ENCODE data around the gene ACOT8. TPM values are rescaled to one million over a fixed set of nuclear protein-coding genes. Genes with fewer than 3 reads are reported as not detected.

Gene ACOT8
- total RNA-seq, 4 donors from 2014 or later, result 27.2 to 49.8 (median 29.9) TPM

DNA sequence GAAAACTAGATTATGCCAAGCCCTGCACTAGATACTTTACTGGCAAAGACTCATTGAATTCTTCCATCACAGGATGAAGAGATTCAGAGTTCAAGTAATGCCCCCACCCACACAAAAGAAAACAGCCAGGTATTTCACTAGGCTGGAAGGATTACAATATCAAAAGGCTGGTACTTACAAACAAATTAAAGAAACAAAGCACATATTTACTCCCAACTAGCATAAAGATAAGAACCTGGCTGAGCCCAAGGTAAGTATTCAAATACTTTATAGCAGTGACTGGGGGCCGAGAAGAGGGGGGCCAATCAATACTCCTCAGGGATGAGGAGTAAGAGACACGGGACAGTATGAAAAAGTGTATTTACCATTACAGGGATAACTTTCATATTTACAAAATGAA lies 3.7 kb downstream of the ACOT8 start:
- no peak for TF ChIP-seq EP300 (IDR thresholded peaks at IDR 0.05)
- no peak for TF ChIP-seq POLR2AphosphoS5 (IDR thresholded peaks at IDR 0.05)
- TF ChIP-seq, protein P1, sequence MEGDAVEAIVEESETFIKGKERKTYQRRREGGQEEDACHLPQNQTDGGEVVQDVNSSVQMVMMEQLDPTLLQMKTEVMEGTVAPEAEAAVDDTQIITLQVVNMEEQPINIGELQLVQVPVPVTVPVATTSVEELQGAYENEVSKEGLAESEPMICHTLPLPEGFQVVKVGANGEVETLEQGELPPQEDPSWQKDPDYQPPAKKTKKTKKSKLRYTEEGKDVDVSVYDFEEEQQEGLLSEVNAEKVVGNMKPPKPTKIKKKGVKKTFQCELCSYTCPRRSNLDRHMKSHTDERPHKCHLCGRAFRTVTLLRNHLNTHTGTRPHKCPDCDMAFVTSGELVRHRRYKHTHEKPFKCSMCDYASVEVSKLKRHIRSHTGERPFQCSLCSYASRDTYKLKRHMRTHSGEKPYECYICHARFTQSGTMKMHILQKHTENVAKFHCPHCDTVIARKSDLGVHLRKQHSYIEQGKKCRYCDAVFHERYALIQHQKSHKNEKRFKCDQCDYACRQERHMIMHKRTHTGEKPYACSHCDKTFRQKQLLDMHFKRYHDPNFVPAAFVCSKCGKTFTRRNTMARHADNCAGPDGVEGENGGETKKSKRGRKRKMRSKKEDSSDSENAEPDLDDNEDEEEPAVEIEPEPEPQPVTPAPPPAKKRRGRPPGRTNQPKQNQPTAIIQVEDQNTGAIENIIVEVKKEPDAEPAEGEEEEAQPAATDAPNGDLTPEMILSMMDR (IDR thresholded peaks at IDR 0.05), result no peak
- TF ChIP-seq POLR2A (IDR thresholded peaks at IDR 0.05), result no peak
- Histone ChIP-seq H3K9me3 (no peaks in the 10 kb centered on the region), H3K27ac (no peak overlapping the region), H3K4me1 (peaks cover 3 to 49% (median 21%) of the 10 kb centered on the region in 3 donors), H3K4me3 (no peak overlapping the region), H3K36me3 (peaks cover 0 to 55% of the 10 kb centered on the region in 2 donors), H3K27me3 (no peaks in the 10 kb centered on the region)
- WGBS, 2 donors (ENCODE audit: low coverage in 1 of 2), result 48 to 76% methylated on average over 2 of the region's 2 CpGs
- ATAC-seq, result no peak

GRCh38 chr20:45852326-45852725 lies 4.9 kb downstream of the ACOT8 start:
- ATAC-seq, result no peak
- H3K4me1 ChIP-seq, result peaks cover 3 to 40% (median 17%) of the 10 kb centered on the region in 3 donors
- no peaks in the 10 kb centered on the region for H3K9me3 ChIP-seq

DNA sequence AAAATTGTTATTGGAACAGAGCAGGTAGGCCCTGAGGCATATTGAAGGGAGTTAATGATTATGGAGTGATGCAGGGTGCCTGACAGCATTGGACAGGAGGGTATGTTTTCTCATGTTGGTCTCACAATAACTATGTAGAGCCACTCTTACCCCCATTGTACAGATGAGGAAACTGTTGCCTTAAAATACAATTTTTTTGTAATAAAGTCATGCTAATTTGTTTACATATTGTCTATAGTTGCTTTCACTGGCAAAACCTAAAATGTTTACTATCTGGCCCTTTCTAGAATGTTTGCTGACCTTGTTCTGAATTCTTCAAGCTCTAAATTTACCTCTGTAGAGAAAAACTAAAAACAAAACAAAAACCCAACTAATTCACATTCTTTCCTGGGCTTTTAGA lies 5.7 kb downstream of the ACOT8 start:
- ATAC-seq, result no peak
- TF ChIP-seq EP300 (IDR thresholded peaks at IDR 0.05) (no peak), POLR2A (IDR thresholded peaks at IDR 0.05) (no peak), POLR2AphosphoS5 (IDR thresholded peaks at IDR 0.05) (no peak)
- TF ChIP-seq, protein P1 (IDR thresholded peaks at IDR 0.05), result no peak
- no peak overlapping the region for H3K27ac ChIP-seq

More at GRCh38 chr20:45852326-45852725, 4.9 kb downstream of the ACOT8 start:
- H3K27me3 ChIP-seq, result no peaks in the 10 kb centered on the region
- 97 to 100% methylated on average over 2 to 6 of the region's 6 CpGs for WGBS, 2 donors (ENCODE audit: low coverage in 1 of 2)
- H3K27ac ChIP-seq, result no peak overlapping the region
- H3K36me3 ChIP-seq, result peaks cover 0 to 66% of the 10 kb centered on the region in 2 donors
- TF ChIP-seq, protein P1 (IDR thresholded peaks at IDR 0.05), result no peak
- TF ChIP-seq EP300 (IDR thresholded peaks at IDR 0.05), result no peak
- no peak for TF ChIP-seq POLR2AphosphoS5 (IDR thresholded peaks at IDR 0.05)
- no peak for TF ChIP-seq POLR2A (IDR thresholded peaks at IDR 0.05)
- no peak overlapping the region for H3K4me3 ChIP-seq

DNA sequence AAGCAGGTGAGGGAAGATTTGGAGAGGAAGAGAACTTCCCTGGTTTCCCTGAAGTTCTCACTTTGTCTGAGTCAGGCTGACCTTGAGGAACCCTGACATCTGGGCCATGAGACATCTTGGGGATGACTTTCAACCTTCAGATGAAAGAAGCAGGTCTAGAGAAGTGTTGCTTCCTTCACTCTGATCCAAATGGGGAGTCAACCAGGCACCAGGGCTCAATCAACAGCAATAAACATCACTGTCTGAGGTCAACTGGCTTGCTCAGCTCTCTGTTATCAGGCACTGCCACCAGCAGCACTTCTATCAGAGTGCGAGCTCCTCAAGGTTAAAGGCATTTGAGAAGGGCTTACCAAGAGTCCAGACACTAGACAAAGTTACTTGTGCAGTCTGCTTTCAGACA lies 6.3 kb downstream of the ACOT8 start:
- Histone ChIP-seq H3K27me3 (no peaks in the 10 kb centered on the region), H3K27ac (no peak overlapping the region), H3K4me1 (peaks cover 2 to 31% (median 11%) of the 10 kb centered on the region in 3 donors), H3K4me3 (no peak overlapping the region), H3K36me3 (peaks cover 0 to 80% of the 10 kb centered on the region in 2 donors), H3K9me3 (no peaks in the 10 kb centered on the region)
- ATAC-seq, result no peak
- 100% methylated on average over 1 of the region's 1 CpG; no CpG with 5 or more reads in 1 of the 2 donors for WGBS, 2 donors (ENCODE audit: low coverage in 1 of 2)
- TF ChIP-seq POLR2AphosphoS5 (IDR thresholded peaks at IDR 0.05) (no peak), EP300 (IDR thresholded peaks at IDR 0.05) (no peak)
- TF ChIP-seq, protein P1 (IDR thresholded peaks at IDR 0.05), result no peak

More for the DNA sequence above, 5.7 kb downstream of the ACOT8 start:
- Histone ChIP-seq H3K4me1 (peaks cover 3 to 37% (median 17%) of the 10 kb centered on the region in 3 donors), H3K36me3 (peaks cover 0 to 74% of the 10 kb centered on the region in 2 donors), H3K4me3 (no peak overlapping the region), H3K9me3 (no peaks in the 10 kb centered on the region), H3K27me3 (no peaks in the 10 kb centered on the region)

GRCh38 chr20:45850238-45850637 lies 7.0 kb downstream of the ACOT8 start:
- H3K36me3 ChIP-seq, result peaks cover 0 to 87% of the 10 kb centered on the region in 2 donors
- no peaks in the 10 kb centered on the region for H3K27me3 ChIP-seq
- TF ChIP-seq EP300 (IDR thresholded peaks at IDR 0.05) (no peak), POLR2A (IDR thresholded peaks at IDR 0.05) (no peak), POLR2AphosphoS5 (IDR thresholded peaks at IDR 0.05) (no peak)
- TF ChIP-seq, protein P1 (IDR thresholded peaks at IDR 0.05), result no peak
- H3K4me3 ChIP-seq, result no peak overlapping the region
- peaks cover 0 to 29% (median 7%) of the 10 kb centered on the region in 3 donors for H3K4me1 ChIP-seq
- H3K9me3 ChIP-seq, result no peaks in the 10 kb centered on the region
- no peak for ATAC-seq
- 92 to 100% methylated on average over 1 to 2 of the region's 2 CpGs for WGBS, 2 donors (ENCODE audit: low coverage in 1 of 2)
- no peak overlapping the region for H3K27ac ChIP-seq
